DOHH2 (cell line): ENCODE measurements around the gene DHDDS.

Experiments
- EZH2phosphoT487 ChIP-seq: fragments of 200-600 bp; sonication (generic); IDR thresholded peaks from 2 replicates; pipeline ENCODE4 v1.6.1; 2017; ENCODE audit warnings: borderline replicate concordance, mild to moderate bottlenecking, antibody characterized with exemption, low read length, moderate library complexity, mixed read lengths
- TF ChIP-seq, protein P1 (sequence below): fragments of 200-600 bp; sonication (generic); IDR thresholded peaks from one replicate; pipeline ENCODE4 v1.5.1; 2014; ENCODE audit warnings: antibody characterized with exemption, mild to moderate bottlenecking, low read depth, low read length; ENCODE audit not compliant: poor library complexity, severe bottlenecking

- TF ChIP-seq, protein P1, sequence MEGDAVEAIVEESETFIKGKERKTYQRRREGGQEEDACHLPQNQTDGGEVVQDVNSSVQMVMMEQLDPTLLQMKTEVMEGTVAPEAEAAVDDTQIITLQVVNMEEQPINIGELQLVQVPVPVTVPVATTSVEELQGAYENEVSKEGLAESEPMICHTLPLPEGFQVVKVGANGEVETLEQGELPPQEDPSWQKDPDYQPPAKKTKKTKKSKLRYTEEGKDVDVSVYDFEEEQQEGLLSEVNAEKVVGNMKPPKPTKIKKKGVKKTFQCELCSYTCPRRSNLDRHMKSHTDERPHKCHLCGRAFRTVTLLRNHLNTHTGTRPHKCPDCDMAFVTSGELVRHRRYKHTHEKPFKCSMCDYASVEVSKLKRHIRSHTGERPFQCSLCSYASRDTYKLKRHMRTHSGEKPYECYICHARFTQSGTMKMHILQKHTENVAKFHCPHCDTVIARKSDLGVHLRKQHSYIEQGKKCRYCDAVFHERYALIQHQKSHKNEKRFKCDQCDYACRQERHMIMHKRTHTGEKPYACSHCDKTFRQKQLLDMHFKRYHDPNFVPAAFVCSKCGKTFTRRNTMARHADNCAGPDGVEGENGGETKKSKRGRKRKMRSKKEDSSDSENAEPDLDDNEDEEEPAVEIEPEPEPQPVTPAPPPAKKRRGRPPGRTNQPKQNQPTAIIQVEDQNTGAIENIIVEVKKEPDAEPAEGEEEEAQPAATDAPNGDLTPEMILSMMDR = no peak
- TF ChIP-seq EZH2phosphoT487 = no peak
Observed at GRCh38 chr1:26472320-26472900, 40.3 kb downstream of the DHDDS start, which contains the start of gene HMGN2.
